Activated CD4-positive, alpha-beta T cell treated with anti-CD3 and anti-CD28 coated beads, Interleukin-2, amount 10 ng/mL, durations not matched to agents 7 days and 5 days (primary cell): Measurements from ENCODE around the gene PDE8A. TPM values are rescaled to one million over a fixed set of nuclear protein-coding genes. Genes with fewer than 3 reads are reported as not detected.

Experiments
- CTCF ChIA-PET: fragments of 350-600 bp; sonication (Branson Sonifier 250); formaldehyde crosslinking; loops from one replicate; lab custom pipeline; 2021; ENCODE audit warnings: antibody characterized with exemption; lab: Charles Lee
- POLR2A ChIA-PET: fragments of 350-600 bp; sonication (Branson Sonifier 250); formaldehyde crosslinking; loops from one replicate; lab custom pipeline; 2021; ENCODE audit warnings: antibody characterized with exemption; lab: Charles Lee
- DNase-seq: peaks from one replicate; pipeline ENCODE4 v3.0.0-alpha.2; 2020
- H3K27ac Mint-ChIP-seq: one replicate; pipeline ENCODE4 v1.8.0; 2021; ENCODE audit warnings: mild to moderate bottlenecking, moderate library complexity, mixed read lengths
- H3K27me3 Mint-ChIP-seq: one replicate; pipeline ENCODE4 v1.8.0; 2021; ENCODE audit warnings: mixed read lengths
- H3K36me3 Mint-ChIP-seq: one replicate; pipeline ENCODE4 v1.8.0; 2021; ENCODE audit warnings: low read depth, mixed read lengths
- H3K4me1 Mint-ChIP-seq: one replicate; pipeline ENCODE4 v1.8.0; 2021; ENCODE audit warnings: mixed read lengths
- H3K4me3 Mint-ChIP-seq: one replicate; pipeline ENCODE4 v1.8.0; 2021; ENCODE audit warnings: mild to moderate bottlenecking, moderate library complexity, mixed read lengths
- H3K9me3 Mint-ChIP-seq: one replicate; pipeline ENCODE4 v1.8.0; 2021; ENCODE audit warnings: mixed read lengths
- total RNA-seq, 2 experiments: library from RNA; stranded (reverse); gene quantifications; one replicate each; pipeline ENCODE4 v1.2.3, GENCODE V29; 2021

The PDE8A gene
- total RNA-seq, 2 experiments from 2014 or later, result 17.0 to 18.2 TPM

GRCh38 chr15:84949043-84949442 lies 32.6 kb upstream of the PDE8A start:
- no peak overlapping the region for H3K27ac Mint-ChIP-seq
- H3K4me1 Mint-ChIP-seq, result no peaks in the 10 kb centered on the region
- POLR2A ChIA-PET, result no interaction called here
- CTCF ChIA-PET, result interaction anchor here (1.2 to 1.4 kb wide), 2 partner anchors 10 to 39 kb away, joined by 3 read pairs; no protein-coding TSS in a partner anchor
- H3K27me3 Mint-ChIP-seq, result peaks cover 2% of the 10 kb centered on the region
- no peak for DNase-seq
- H3K9me3 Mint-ChIP-seq, result no peaks in the 10 kb centered on the region
- no peaks in the 10 kb centered on the region for H3K36me3 Mint-ChIP-seq
- H3K4me3 Mint-ChIP-seq, result no peak overlapping the region

GRCh38 chr15:84949845-84950569 lies 31.6 kb upstream of the PDE8A start:
- ChIA-PET POLR2A (no interaction called here), CTCF (interaction anchor here (0.6 to 1.4 kb wide), 5 partner anchors 9 to 1950 kb away, joined by 3 to 4 read pairs (median 3); no protein-coding TSS in a partner anchor)
- no peak overlapping the region for H3K4me3 Mint-ChIP-seq
- no peaks in the 10 kb centered on the region for H3K4me1 Mint-ChIP-seq
- H3K9me3 Mint-ChIP-seq, result no peaks in the 10 kb centered on the region
- DNase-seq, result no peak
- H3K27me3 Mint-ChIP-seq, result peaks cover 5% of the 10 kb centered on the region
- no peaks in the 10 kb centered on the region for H3K36me3 Mint-ChIP-seq
- no peak overlapping the region for H3K27ac Mint-ChIP-seq

- DNase-seq, result no peak
- peaks cover 10% of the 10 kb centered on the region for H3K27me3 Mint-ChIP-seq
- no peak overlapping the region for H3K27ac Mint-ChIP-seq
- H3K4me3 Mint-ChIP-seq, result no peak overlapping the region
- ChIA-PET POLR2A (no interaction called here), CTCF (interaction anchor here (0.6 to 1.4 kb wide), 6 partner anchors 16 to 1949 kb away, joined by 3 to 5 read pairs (median 3); no protein-coding TSS in a partner anchor)
- H3K4me1 Mint-ChIP-seq, result no peaks in the 10 kb centered on the region
- H3K9me3 Mint-ChIP-seq, result no peaks in the 10 kb centered on the region
- H3K36me3 Mint-ChIP-seq, result no peaks in the 10 kb centered on the region
Observed at GRCh38 chr15:84950570-84951111, 31.0 kb upstream of the PDE8A start.

- Mint-ChIP-seq H3K27me3 (peaks cover 20% of the 10 kb centered on the region), H3K4me1 (peaks cover 6% of the 10 kb centered on the region), H3K9me3 (no peaks in the 10 kb centered on the region), H3K27ac (peak overlapping the region; percentile 11), H3K4me3 (no peak overlapping the region), H3K36me3 (no peaks in the 10 kb centered on the region)
- CTCF ChIA-PET, result no interaction called here
- POLR2A ChIA-PET, result no interaction called here
- no peak for DNase-seq
Observed at GRCh38 chr15:84951736-84952135, 29.9 kb upstream of the PDE8A start.

GRCh38 chr15:84953136-84953535 lies 28.5 kb upstream of the PDE8A start:
- H3K9me3 Mint-ChIP-seq, result no peaks in the 10 kb centered on the region
- ChIA-PET POLR2A (no interaction called here), CTCF (interaction anchor here (0.8 kb wide), 1 partner anchor 25 kb away, joined by 3 read pairs; no protein-coding TSS in a partner anchor)
- H3K36me3 Mint-ChIP-seq, result no peaks in the 10 kb centered on the region
- no peak for DNase-seq
- no peak overlapping the region for H3K27ac Mint-ChIP-seq
- H3K27me3 Mint-ChIP-seq, result peaks cover 27% of the 10 kb centered on the region
- no peak overlapping the region for H3K4me3 Mint-ChIP-seq
- peaks cover 6% of the 10 kb centered on the region for H3K4me1 Mint-ChIP-seq

- Mint-ChIP-seq H3K4me1 (peaks cover 6% of the 10 kb centered on the region), H3K27ac (no peak overlapping the region), H3K27me3 (peaks cover 27% of the 10 kb centered on the region), H3K36me3 (no peaks in the 10 kb centered on the region), H3K9me3 (no peaks in the 10 kb centered on the region), H3K4me3 (no peak overlapping the region)
- no peak for DNase-seq
- POLR2A ChIA-PET, result no interaction called here
- CTCF ChIA-PET, result interaction anchor here (0.6 to 0.7 kb wide), 2 partner anchors 24 to 25 kb away, joined by 3 read pairs; no protein-coding TSS in a partner anchor
Observed at GRCh38 chr15:84953726-84954125, 27.9 kb upstream of the PDE8A start.

- Mint-ChIP-seq H3K9me3 (no peaks in the 10 kb centered on the region), H3K27me3 (peaks cover 25% of the 10 kb centered on the region), H3K27ac (no peak overlapping the region), H3K36me3 (no peaks in the 10 kb centered on the region), H3K4me3 (no peak overlapping the region), H3K4me1 (peaks cover 10% of the 10 kb centered on the region)
- ChIA-PET CTCF (interaction anchor here (0.6 kb wide), 1 partner anchor 45 kb away, joined by 3 read pairs; no protein-coding TSS in a partner anchor), POLR2A (no interaction called here)
- peak; percentile 28 for DNase-seq
Observed at GRCh38 chr15:84955089-84955848, 26.4 kb upstream of the PDE8A start.

GRCh38 chr15:84956199-84956598 lies 25.5 kb upstream of the PDE8A start:
- DNase-seq, result no peak
- Mint-ChIP-seq H3K27ac (no peak overlapping the region), H3K4me3 (no peak overlapping the region), H3K4me1 (peaks cover 10% of the 10 kb centered on the region), H3K27me3 (peaks cover 25% of the 10 kb centered on the region), H3K9me3 (no peaks in the 10 kb centered on the region), H3K36me3 (no peaks in the 10 kb centered on the region)
- ChIA-PET POLR2A (no interaction called here), CTCF (interaction anchor here (0.7 kb wide), 1 partner anchor 1284 kb away, joined by 3 read pairs; no protein-coding TSS in a partner anchor)

GRCh38 chr15:84960391-84961113 lies 21.1 kb upstream of the PDE8A start:
- Mint-ChIP-seq H3K27me3 (peaks cover 22% of the 10 kb centered on the region), H3K4me3 (no peak overlapping the region), H3K9me3 (no peaks in the 10 kb centered on the region), H3K36me3 (no peaks in the 10 kb centered on the region), H3K27ac (no peak overlapping the region), H3K4me1 (peaks cover 10% of the 10 kb centered on the region)
- CTCF ChIA-PET, result interaction anchor here (0.6 kb wide), 1 partner anchor 186 kb away, joined by 4 read pairs; no protein-coding TSS in a partner anchor
- DNase-seq, result no peak
- POLR2A ChIA-PET, result no interaction called here

- Mint-ChIP-seq H3K27ac (no peak overlapping the region), H3K4me1 (peaks cover 6% of the 10 kb centered on the region), H3K9me3 (no peaks in the 10 kb centered on the region), H3K27me3 (peaks cover 16% of the 10 kb centered on the region), H3K36me3 (no peaks in the 10 kb centered on the region), H3K4me3 (no peak overlapping the region)
- CTCF ChIA-PET, result interaction anchor here (0.6 kb wide), 1 partner anchor 186 kb away, joined by 4 read pairs; no protein-coding TSS in a partner anchor
- POLR2A ChIA-PET, result no interaction called here
- DNase-seq, result no peak
Observed at GRCh38 chr15:84961114-84961452, 20.6 kb upstream of the PDE8A start.

- no peak overlapping the region for H3K27ac Mint-ChIP-seq
- CTCF ChIA-PET, result no interaction called here
- H3K4me3 Mint-ChIP-seq, result no peak overlapping the region
- peaks cover 2% of the 10 kb centered on the region for H3K36me3 Mint-ChIP-seq
- DNase-seq, result no peak
- peaks cover 2% of the 10 kb centered on the region for H3K9me3 Mint-ChIP-seq
- peaks cover 11% of the 10 kb centered on the region for H3K27me3 Mint-ChIP-seq
- peaks cover 4% of the 10 kb centered on the region for H3K4me1 Mint-ChIP-seq
- POLR2A ChIA-PET, result no interaction called here
Observed at GRCh38 chr15:84961707-84962106, 19.9 kb upstream of the PDE8A start.

GRCh38 chr15:84962955-84963354 lies 18.7 kb upstream of the PDE8A start:
- no peak for DNase-seq
- H3K9me3 Mint-ChIP-seq, result peaks cover 2% of the 10 kb centered on the region
- H3K27me3 Mint-ChIP-seq, result peaks cover 4% of the 10 kb centered on the region

More at GRCh38 chr15:84962955-84963354, 18.7 kb upstream of the PDE8A start:
- POLR2A ChIA-PET, result no interaction called here
- CTCF ChIA-PET, result interaction anchor here (0.9 to 1.1 kb wide), 2 partner anchors 9 to 11 kb away, joined by 3 read pairs; no protein-coding TSS in a partner anchor
- Mint-ChIP-seq H3K4me1 (peaks cover 4% of the 10 kb centered on the region), H3K36me3 (peaks cover 2% of the 10 kb centered on the region), H3K4me3 (no peak overlapping the region), H3K27ac (no peak overlapping the region)
